GM12878 (cell line): ENCODE data around the gene ANO9. TPM values are rescaled to one million over a fixed set of nuclear protein-coding genes. Genes with fewer than 3 reads are reported as not detected.

Experiments used
- ATAC-seq: fragments of 200-7000 bp; cut with Tn5 transposase; 3 replicates; pipeline ENCODE4 v1.9.1; 2020; ENCODE audit warnings: mild to moderate bottlenecking, moderate library complexity
- BruUV-seq: library from RNA; stranded (reverse); fragments of 400-500 nt; replicated peaks from 2 replicates; lab custom pipeline; 2021; lab: Mats Ljungman, UMichigan
- CTCF ChIA-PET: fragments of 300-600 bp; sonication (Branson Sonifier 250); formaldehyde crosslinking; extraction: SDS; loops from one replicate; lab custom pipeline; 2021; ENCODE audit warnings: inconsistent platforms; lab: Yijun Ruan, JAX
- POLR2A ChIA-PET: fragments of 350-600 bp; formaldehyde crosslinking; extraction: SDS; loops from one replicate; lab custom pipeline; 2021; ENCODE audit warnings: inconsistent platforms; lab: Charles Lee
- RAD21 ChIA-PET: fragments of 300-600 bp; sonication (Branson Sonifier 250); formaldehyde crosslinking; loops from one replicate; lab custom pipeline; 2023; ENCODE audit warnings: antibody characterized with exemption; ENCODE audit not compliant: unreplicated experiment; lab: Charles Lee
- SMC1A ChIA-PET: fragments of 300-600 bp; sonication (Branson Sonifier 250); formaldehyde crosslinking; loops from one replicate; lab custom pipeline; 2023; ENCODE audit not compliant: unreplicated experiment, uncharacterized antibody; lab: Charles Lee
- DNase-seq: peaks from one replicate; pipeline ENCODE4 v3.0.0-alpha.2; 2011; ENCODE audit warnings: low read depth, low spot score
- FAIRE-seq: peaks from 3 replicates; lab custom pipeline; 2011; peaks lifted over from hg19 to GRCh38; lab: Jason Lieb, UNC
- H2AFZ ChIP-seq: 2 replicates; pipeline ENCODE4 v1.6.0; 2011; ENCODE audit warnings: low read depth, low read length, control low read depth; ENCODE audit not compliant: control insufficient read depth
- H3K27ac ChIP-seq: 2 replicates; pipeline ENCODE4 v1.5.1; 2011; ENCODE audit warnings: control low read depth; ENCODE audit not compliant: control insufficient read depth, insufficient read depth
- H3K27me3 ChIP-seq, 2 experiments: replicated peaks in 1 of 2; 2 replicates each; pipeline versions ENCODE4 v1.6.0 to v1.6.1; 2011; ENCODE audit warnings: low read length in 1 of 2; ENCODE audit not compliant: control insufficient read depth in 2 of 2, insufficient read depth in 2 of 2
- H3K36me3 ChIP-seq, 2 experiments: 2 replicates each; pipeline ENCODE4 v1.5.1; 2011; ENCODE audit warnings: low read length in 1 of 2; ENCODE audit not compliant: control insufficient read depth in 2 of 2, insufficient read depth in 2 of 2
- H3K4me1 ChIP-seq: 2 replicates; pipeline ENCODE4 v1.6.1; 2011; ENCODE audit warnings: mild to moderate bottlenecking, low read length, moderate library complexity, mixed read lengths; ENCODE audit not compliant: control insufficient read depth, insufficient read depth
- H3K4me2 ChIP-seq: 2 replicates; pipeline ENCODE4 v1.6.0; 2011; ENCODE audit warnings: control low read depth; ENCODE audit not compliant: control insufficient read depth, insufficient read depth
- H3K4me3 ChIP-seq: fragments of 200-600 bp; sonication (generic); 2 replicates; pipeline ENCODE4 v1.5.1; 2016
- H3K79me2 ChIP-seq: 2 replicates; pipeline ENCODE4 v1.6.0; 2011; ENCODE audit warnings: low read length; ENCODE audit not compliant: control insufficient read depth, insufficient read depth
- H3K9ac ChIP-seq: 2 replicates; pipeline ENCODE4 v1.8.0; 2011; ENCODE audit warnings: low read length, control low read depth, mixed read lengths; ENCODE audit not compliant: control insufficient read depth, insufficient read depth
- H3K9me3 ChIP-seq: replicated peaks from 3 replicates; pipeline ENCODE4 v1.5.1; 2011; ENCODE audit warnings: mild to moderate bottlenecking, low read length; ENCODE audit not compliant: control insufficient read depth, insufficient read depth
- H4K20me1 ChIP-seq: 2 replicates; pipeline ENCODE4 v1.6.0; 2011; ENCODE audit not compliant: control insufficient read depth, insufficient read depth
- BMI1 ChIP-seq: fragments of 450-650 bp; IDR thresholded peaks from 2 replicates; pipeline ENCODE4 v1.6.1; 2016; ENCODE audit warnings: mild to moderate bottlenecking, moderate library complexity, borderline replicate concordance
- GABPA ChIP-seq: IDR thresholded peaks from 2 replicates; pipeline ENCODE4 v1.6.1; 2014; ENCODE audit warnings: antibody characterized with exemption, low read depth, mild to moderate bottlenecking, inconsistent platforms
- IRF4 ChIP-seq: IDR thresholded peaks from 2 replicates; pipeline ENCODE4 v1.6.1; 2011; ENCODE audit warnings: low read depth, low read length
- LARP7 ChIP-seq: fragments of 450-650 bp; IDR thresholded peaks from 2 replicates; pipeline ENCODE4 v1.6.1; 2017; ENCODE audit warnings: mild to moderate bottlenecking
- MEF2A ChIP-seq: IDR thresholded peaks from 2 replicates; pipeline ENCODE4 v1.6.1; 2011; ENCODE audit warnings: low read depth, mild to moderate bottlenecking, low read length, moderate library complexity; ENCODE audit not compliant: insufficient read depth
- NFYA ChIP-seq: IDR thresholded peaks from 2 replicates; pipeline ENCODE4 v1.6.1; 2011; ENCODE audit warnings: low read depth, mild to moderate bottlenecking, low read length, improper control_type of control experiment, borderline replicate concordance
- NR2F1 ChIP-seq: fragments of 450-650 bp; conservative IDR thresholded peaks from 2 replicates; pipeline ENCODE4 v1.6.1; 2017; ENCODE audit warnings: mild to moderate bottlenecking
- PML ChIP-seq: IDR thresholded peaks from 2 replicates; pipeline ENCODE4 v1.6.1; 2012; ENCODE audit warnings: low read length, inconsistent platforms
- RAD51 ChIP-seq: fragments of 450-650 bp; IDR thresholded peaks from 2 replicates; pipeline ENCODE4 v1.6.1; 2016; ENCODE audit warnings: moderate library complexity, mild to moderate bottlenecking, inconsistent platforms
- SMAD1 ChIP-seq: fragments of 450-650 bp; IDR thresholded peaks from 2 replicates; pipeline ENCODE4 v1.6.1; 2018; ENCODE audit warnings: mild to moderate bottlenecking, low read depth; ENCODE audit not compliant: partially characterized antibody
- SREBF1 ChIP-seq: IDR thresholded peaks from 2 replicates; pipeline ENCODE4 v1.6.1; 2012; ENCODE audit warnings: mild to moderate bottlenecking, low read length
- STAT1 ChIP-seq: fragments of 450-650 bp; conservative IDR thresholded peaks from 2 replicates; pipeline ENCODE4 v1.6.1; 2014; ENCODE audit warnings: antibody characterized with exemption, mild to moderate bottlenecking
- WGBS: methylation state at CpG from one replicate; pipeline ENCODE4 v1.1.6; 2016; ENCODE audit warnings: low lambda C conversion rate; ENCODE audit not compliant: insufficient replicate concordance, insufficient coverage; ENCODE audit errors: missing lambda C conversion rate; 5-methylcytosine and 5-hydroxymethylcytosine counted together
- in situ Hi-C: fragments of 300-500 bp; cut with MboI; formaldehyde crosslinking; loops from 9 replicates; pipeline ENCODE4 v1.14.3; 2018; ENCODE audit warnings: mixed read lengths
- intact Hi-C: fragments of 100-400 bp; cut with micrococcal nuclease; formaldehyde crosslinking; loops from one replicate; pipeline ENCODE4 v1.14.2; 2022; ENCODE audit not compliant: unreplicated experiment
- polyA plus RNA-seq, 11 experiments: library from polyadenylated mRNA; depleted of rRNA in 4 of 11; unstranded in 6 of 11; stranded (reverse) in 5 of 11; fragments of >200 nt; fragmentation: Nextera tagmentation in 4 of 11; fragmentation: Illumina TruSeq in 1 of 11; extraction: Ambion mirVana in 4 of 11; extraction: Trizol in 1 of 11; gene quantifications; 1 replicate in 1 of 11; 2 replicates in 10 of 11; pipeline versions ENCODE4 v1.2.1 to v1.2.3, GENCODE V29; 2011 to 2016; ENCODE audit warnings: inconsistent platforms in 2 of 11, missing spikeins in 2 of 11, low read depth in 1 of 11
- total RNA-seq, 4 experiments: library from RNA; depleted of rRNA in 3 of 4; stranded (reverse); fragments of >200 nt in 3 of 4; fragmentation: Illumina TruSeq in 1 of 4; extraction: Trizol in 1 of 4; gene quantifications; 2 replicates each; pipeline versions ENCODE4 v1.2.1 to v1.2.3, GENCODE V29; 2013 to 2021
- TF ChIP-seq, protein P1 (sequence below), 3 experiments: IDR thresholded peaks in 2 of 3; conservative IDR thresholded peaks in 1 of 3; 2 replicates each; pipeline ENCODE4 v1.5.1; 2011; ENCODE audit warnings: low read depth in 3 of 3, low read length in 3 of 3, mild to moderate bottlenecking in 3 of 3, control low read depth in 2 of 3, moderate library complexity in 2 of 3, inconsistent platforms in 1 of 3, mixed read lengths in 1 of 3; ENCODE audit not compliant: control insufficient read depth in 2 of 3, insufficient read depth in 1 of 3; ENCODE audit errors: extremely low read depth in 1 of 3
- TF ChIP-seq, protein P2 (sequence below): IDR thresholded peaks from 2 replicates; pipeline ENCODE4 v1.6.1; 2011; ENCODE audit warnings: borderline replicate concordance, low read depth, mild to moderate bottlenecking, moderate library complexity, low read length; ENCODE audit not compliant: insufficient read depth, poor library complexity, severe bottlenecking
- TF ChIP-seq, protein P3 (sequence below): IDR thresholded peaks from 2 replicates; pipeline ENCODE4 v1.6.1; 2011; ENCODE audit warnings: low read depth, low read length, improper control_type of control experiment, borderline replicate concordance
- TF ChIP-seq, protein P4 (sequence below): fragments of 450-650 bp; formaldehyde crosslinking; IDR thresholded peaks from 2 replicates; pipeline ENCODE4 v1.4.0; 2022; ENCODE audit warnings: mild to moderate bottlenecking, moderate library complexity

ANO9 gene
- total and polyA plus RNA-seq, 10 of the 15 experiments (the other 5 are each of a cell fraction or from before 2014, with no cell fraction given): 0.21 to 42.3 (median 12.0) TPM

DNA sequence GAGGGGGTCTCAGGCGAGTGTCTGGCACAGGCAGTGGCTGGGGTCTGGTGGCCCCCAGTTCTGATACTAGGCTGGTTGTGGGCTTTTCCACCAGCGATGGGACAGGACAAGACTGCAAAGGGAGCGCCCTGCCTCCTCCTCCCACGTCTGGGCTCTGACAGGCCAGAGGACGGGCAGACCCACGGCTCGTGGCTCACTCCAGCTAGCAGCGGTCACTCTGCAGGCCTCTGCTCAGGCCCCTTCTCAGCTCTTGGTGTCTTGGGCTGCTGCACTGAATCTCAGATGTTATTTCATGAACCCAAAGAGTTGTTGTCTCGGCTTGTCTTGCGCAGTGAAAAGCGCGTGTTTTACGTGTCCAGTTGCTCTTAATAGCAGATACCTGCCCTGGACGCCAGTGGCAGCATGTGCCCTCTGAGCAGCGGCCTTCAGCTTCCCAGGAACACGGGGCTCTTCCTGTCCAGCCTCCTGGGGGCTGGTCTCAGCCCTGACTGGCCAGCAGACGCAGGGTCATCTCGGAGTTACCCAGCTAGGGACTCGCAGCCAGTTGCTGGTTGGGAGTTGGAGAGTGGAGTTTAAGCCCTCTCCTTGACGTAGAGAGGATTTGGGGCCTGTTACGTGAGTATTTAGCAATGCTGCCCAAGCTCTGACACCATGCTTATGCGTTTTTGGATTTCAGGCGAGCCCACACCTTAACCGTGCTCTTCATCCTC, 17.9 kb upstream of the ANO9 start:
- Histone ChIP-seq H3K4me3 (no peak overlapping the region), H3K79me2 (no peaks in the 10 kb centered on the region), H3K27ac (no peak overlapping the region), H3K4me2 (no peak overlapping the region), H3K9ac (no peak overlapping the region), H3K36me3 (peaks cover 0 to 3% of the 10 kb centered on the region in 2 experiments; a peak in 3 of 4 replicates)
- RAD21 ChIA-PET: no interaction called here
- FAIRE-seq (no peak), DNase-seq (no peak)
- WGBS: 96% methylated on average over 24 of the region's 24 CpGs
- BruUV-seq: no TSS peak
- TF ChIP-seq NR2F1: no peak
- no peak for TF ChIP-seq LARP7
- no peak for TF ChIP-seq BMI1
- no peak for TF ChIP-seq MEF2A
- TF ChIP-seq SREBF1: no peak
- no peak for TF ChIP-seq IRF4
- TF ChIP-seq, protein P1, sequence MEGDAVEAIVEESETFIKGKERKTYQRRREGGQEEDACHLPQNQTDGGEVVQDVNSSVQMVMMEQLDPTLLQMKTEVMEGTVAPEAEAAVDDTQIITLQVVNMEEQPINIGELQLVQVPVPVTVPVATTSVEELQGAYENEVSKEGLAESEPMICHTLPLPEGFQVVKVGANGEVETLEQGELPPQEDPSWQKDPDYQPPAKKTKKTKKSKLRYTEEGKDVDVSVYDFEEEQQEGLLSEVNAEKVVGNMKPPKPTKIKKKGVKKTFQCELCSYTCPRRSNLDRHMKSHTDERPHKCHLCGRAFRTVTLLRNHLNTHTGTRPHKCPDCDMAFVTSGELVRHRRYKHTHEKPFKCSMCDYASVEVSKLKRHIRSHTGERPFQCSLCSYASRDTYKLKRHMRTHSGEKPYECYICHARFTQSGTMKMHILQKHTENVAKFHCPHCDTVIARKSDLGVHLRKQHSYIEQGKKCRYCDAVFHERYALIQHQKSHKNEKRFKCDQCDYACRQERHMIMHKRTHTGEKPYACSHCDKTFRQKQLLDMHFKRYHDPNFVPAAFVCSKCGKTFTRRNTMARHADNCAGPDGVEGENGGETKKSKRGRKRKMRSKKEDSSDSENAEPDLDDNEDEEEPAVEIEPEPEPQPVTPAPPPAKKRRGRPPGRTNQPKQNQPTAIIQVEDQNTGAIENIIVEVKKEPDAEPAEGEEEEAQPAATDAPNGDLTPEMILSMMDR (IDR thresholded peaks at IDR 0.05 in 2 of 3, conservative IDR thresholded peaks at IDR 0.05 in 1 of 3; ENCODE audit: control insufficient read depth in 2 of 3, extremely low read depth in 1 of 3, insufficient read depth in 1 of 3, low read depth in 3 of 3, low read length in 3 of 3): no peak
- TF ChIP-seq, protein P2, sequence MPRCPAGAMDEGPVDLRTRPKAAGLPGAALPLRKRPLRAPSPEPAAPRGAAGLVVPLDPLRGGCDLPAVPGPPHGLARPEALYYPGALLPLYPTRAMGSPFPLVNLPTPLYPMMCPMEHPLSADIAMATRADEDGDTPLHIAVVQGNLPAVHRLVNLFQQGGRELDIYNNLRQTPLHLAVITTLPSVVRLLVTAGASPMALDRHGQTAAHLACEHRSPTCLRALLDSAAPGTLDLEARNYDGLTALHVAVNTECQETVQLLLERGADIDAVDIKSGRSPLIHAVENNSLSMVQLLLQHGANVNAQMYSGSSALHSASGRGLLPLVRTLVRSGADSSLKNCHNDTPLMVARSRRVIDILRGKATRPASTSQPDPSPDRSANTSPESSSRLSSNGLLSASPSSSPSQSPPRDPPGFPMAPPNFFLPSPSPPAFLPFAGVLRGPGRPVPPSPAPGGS: no peak
- TF ChIP-seq RAD51: no peak
- TF ChIP-seq PML: no peak
- TF ChIP-seq, protein P3, sequence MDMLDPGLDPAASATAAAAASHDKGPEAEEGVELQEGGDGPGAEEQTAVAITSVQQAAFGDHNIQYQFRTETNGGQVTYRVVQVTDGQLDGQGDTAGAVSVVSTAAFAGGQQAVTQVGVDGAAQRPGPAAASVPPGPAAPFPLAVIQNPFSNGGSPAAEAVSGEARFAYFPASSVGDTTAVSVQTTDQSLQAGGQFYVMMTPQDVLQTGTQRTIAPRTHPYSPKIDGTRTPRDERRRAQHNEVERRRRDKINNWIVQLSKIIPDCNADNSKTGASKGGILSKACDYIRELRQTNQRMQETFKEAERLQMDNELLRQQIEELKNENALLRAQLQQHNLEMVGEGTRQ: no peak
- TF ChIP-seq STAT1: no peak
- TF ChIP-seq GABPA: no peak
- TF ChIP-seq, protein P4, sequence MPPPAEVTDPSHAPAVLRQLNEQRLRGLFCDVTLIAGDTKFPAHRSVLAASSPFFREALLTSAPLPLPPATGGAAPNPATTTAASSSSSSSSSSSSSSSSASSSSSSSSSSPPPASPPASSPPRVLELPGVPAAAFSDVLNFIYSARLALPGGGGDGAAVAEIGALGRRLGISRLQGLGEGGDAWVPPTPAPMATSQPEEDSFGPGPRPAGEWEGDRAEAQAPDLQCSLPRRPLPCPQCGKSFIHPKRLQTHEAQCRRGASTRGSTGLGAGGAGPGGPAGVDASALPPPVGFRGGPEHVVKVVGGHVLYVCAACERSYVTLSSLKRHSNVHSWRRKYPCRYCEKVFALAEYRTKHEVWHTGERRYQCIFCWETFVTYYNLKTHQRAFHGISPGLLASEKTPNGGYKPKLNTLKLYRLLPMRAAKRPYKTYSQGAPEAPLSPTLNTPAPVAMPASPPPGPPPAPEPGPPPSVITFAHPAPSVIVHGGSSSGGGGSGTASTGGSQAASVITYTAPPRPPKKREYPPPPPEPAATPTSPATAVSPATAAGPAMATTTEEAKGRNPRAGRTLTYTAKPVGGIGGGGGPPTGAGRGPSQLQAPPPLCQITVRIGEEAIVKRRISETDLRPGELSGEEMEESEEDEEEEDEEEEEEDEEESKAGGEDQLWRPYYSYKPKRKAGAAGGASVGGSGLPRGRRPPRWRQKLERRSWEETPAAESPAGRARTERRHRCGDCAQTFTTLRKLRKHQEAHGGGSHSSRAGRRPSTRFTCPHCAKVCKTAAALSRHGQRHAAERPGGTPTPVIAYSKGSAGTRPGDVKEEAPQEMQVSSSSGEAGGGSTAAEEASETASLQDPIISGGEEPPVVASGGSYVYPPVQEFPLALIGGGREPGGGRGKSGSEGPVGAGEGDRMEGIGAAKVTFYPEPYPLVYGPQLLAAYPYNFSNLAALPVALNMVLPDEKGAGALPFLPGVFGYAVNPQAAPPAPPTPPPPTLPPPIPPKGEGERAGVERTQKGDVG: no peak
- TF ChIP-seq SMAD1: no peak
- TF ChIP-seq NFYA: no peak
- TF ChIP-seq, all 136 proteins: peak for 0
- POLR2A ChIA-PET: interaction anchor here (0.6 kb wide), 1 partner anchor 397 kb away, joined by 3 read pairs; no protein-coding TSS in a partner anchor
- no peaks in the 10 kb centered on the region for H3K9me3 ChIP-seq
- CTCF ChIA-PET: no interaction called here
- H3K4me1 ChIP-seq: peaks cover 18% of the 10 kb centered on the region
- no peaks in the 10 kb centered on the region for H3K27me3 ChIP-seq
- SMC1A ChIA-PET: interaction anchor here (0.9 kb wide), 1 partner anchor 9 kb away, joined by 3 read pairs; no protein-coding TSS in a partner anchor
- in situ Hi-C loops: no loop called here
- intact Hi-C loops: no loop called here
- H4K20me1 ChIP-seq: no peaks in the 10 kb centered on the region
- no peak for ATAC-seq
- H2AFZ ChIP-seq: no peak overlapping the region
